A549 (cell line): ENCODE data around the gene SCNM1. TPM values are rescaled to one million over a fixed set of nuclear protein-coding genes. Genes with fewer than 3 reads are reported as not detected.
A peak's percentile ranks its signal among the peaks of the same experiment; 100 is the strongest.

Experiments used
- ATAC-seq, 2 experiments: fragments of 200-7000 bp in 1 of 2; fragments of >200 bp in 1 of 2; cut with Nextera tagmentation in 1 of 2; cut with Tn5 transposase in 1 of 2; 3 replicates each; pipeline versions ENCODE4 v1.8.0 to v1.9.1; 2018 to 2020; ENCODE audit warnings: mild to moderate bottlenecking in 1 of 2, moderate library complexity in 1 of 2
- CTCF ChIA-PET: fragments of 300-600 bp; sonication (Branson Sonifier 250); formaldehyde crosslinking; extraction: SDS; loops from one replicate; lab custom pipeline; 2021; ENCODE audit warnings: antibody characterized with exemption, inconsistent platforms; lab: Yijun Ruan, JAX
- POLR2A ChIA-PET: fragments of 350-600 bp; formaldehyde crosslinking; extraction: SDS; loops from one replicate; lab custom pipeline; 2021; ENCODE audit warnings: antibody characterized with exemption, inconsistent platforms; lab: Yijun Ruan, JAX
- DNase-seq, 2 experiments: peaks; one replicate each; pipeline versions ENCODE4 v3.0.0 to v3.0.0-alpha.2; 2011 to 2016; ENCODE audit warnings: low read depth in 1 of 2, low spot score in 1 of 2
- FAIRE-seq: peaks from 2 replicates; lab custom pipeline; 2011; peaks lifted over from hg19 to GRCh38; lab: Jason Lieb, UNC
- H3K27ac ChIP-seq, 2 experiments: fragments of >200 bp; sonication (Bioruptor Twin); formaldehyde crosslinking; 3 replicates each; pipeline ENCODE4 v1.5.1; 2016 to 2017
- H3K4me1 ChIP-seq: fragments of >200 bp; sonication (Bioruptor Twin); formaldehyde crosslinking; 3 replicates; pipeline ENCODE4 v1.6.1; 2016
- H3K4me2 ChIP-seq: fragments of >200 bp; sonication (Bioruptor Twin); formaldehyde crosslinking; 3 replicates; pipeline ENCODE4 v1.6.1; 2016
- H3K4me3 ChIP-seq: fragments of >200 bp; sonication (Bioruptor Twin); formaldehyde crosslinking; 3 replicates; pipeline ENCODE4 v1.5.1; 2016
- H3K9me3 ChIP-seq: fragments of >200 bp; sonication (Bioruptor Twin); formaldehyde crosslinking; 3 replicates; pipeline ENCODE4 v1.6.1; 2016
- ATOH8 ChIP-seq: fragments of 250-450 bp; sonication (Bioruptor Pico); IDR thresholded peaks from 2 replicates; pipeline ENCODE4 v1.5.0; 2020; ENCODE audit warnings: low read depth, mild to moderate bottlenecking, moderate library complexity
- BCL3 ChIP-seq: fragments of >200 bp; sonication (Bioruptor Twin); formaldehyde crosslinking; IDR thresholded peaks from 3 replicates; pipeline ENCODE4 v1.6.1; 2016
- CEBPB ChIP-seq, 2 experiments: fragments of >200 bp in 1 of 2; sonication (Bioruptor Twin) in 1 of 2; formaldehyde crosslinking in 1 of 2; IDR thresholded peaks; 2 replicates each; pipeline ENCODE4 v1.6.1; 2012 to 2016
- CHD2 ChIP-seq: fragments of 150-350 bp; IDR thresholded peaks from 2 replicates; pipeline ENCODE4 v1.6.1; 2014; ENCODE audit warnings: low read length; ENCODE audit not compliant: partially characterized antibody
- E2F6 ChIP-seq: IDR thresholded peaks from 2 replicates; pipeline ENCODE4 v1.6.1; 2012; ENCODE audit warnings: low read depth, borderline replicate concordance
- EHMT2 ChIP-seq: fragments of 200-600 bp; sonication (generic); IDR thresholded peaks from 2 replicates; pipeline ENCODE4 v1.6.1; 2016; ENCODE audit warnings: antibody characterized with exemption, low read depth, mild to moderate bottlenecking, moderate library complexity
- ELK1 ChIP-seq: fragments of 150-350 bp; IDR thresholded peaks from 2 replicates; pipeline ENCODE4 v1.6.1; 2014; ENCODE audit warnings: low read depth, mild to moderate bottlenecking, low read length
- ESRRA ChIP-seq: fragments of 150-350 bp; IDR thresholded peaks from 2 replicates; pipeline ENCODE4 v1.6.1; 2014; ENCODE audit warnings: mild to moderate bottlenecking, low read length, borderline replicate concordance
- FOSB ChIP-seq: fragments of 250-450 bp; sonication (Bioruptor Pico); IDR thresholded peaks from 2 replicates; pipeline ENCODE4 v1.5.0; 2020; ENCODE audit warnings: mild to moderate bottlenecking, moderate library complexity
- HDAC2 ChIP-seq: fragments of 200-600 bp; sonication (generic); IDR thresholded peaks from 2 replicates; pipeline ENCODE4 v1.6.1; 2016
- HOXB13 ChIP-seq: fragments of 250-450 bp; sonication (Bioruptor Pico); IDR thresholded peaks from 2 replicates; pipeline ENCODE4 v1.5.0; 2020; ENCODE audit warnings: low read depth, mild to moderate bottlenecking, moderate library complexity
- MAZ ChIP-seq: fragments of 150-350 bp; IDR thresholded peaks from 2 replicates; pipeline ENCODE4 v1.6.1; 2014; ENCODE audit warnings: antibody characterized with exemption, low read depth, low read length, borderline replicate concordance
- MYC ChIP-seq: IDR thresholded peaks from 2 replicates; pipeline ENCODE4 v1.6.1; 2012; ENCODE audit warnings: mild to moderate bottlenecking, inconsistent platforms, low read length, improper control_type of control experiment, borderline replicate concordance
- NPAS2 ChIP-seq: fragments of 250-450 bp; sonication (Bioruptor Pico); IDR thresholded peaks from 2 replicates; pipeline ENCODE4 v1.8.0; 2022; ENCODE audit warnings: mild to moderate bottlenecking, moderate library complexity, borderline replicate concordance
- NR3C1 ChIP-seq: fragments of >200 bp; sonication (Bioruptor Twin); formaldehyde crosslinking; IDR thresholded peaks from 3 replicates; pipeline ENCODE4 v1.6.1; 2017
- PHF8 ChIP-seq: fragments of 200-600 bp; sonication (generic); IDR thresholded peaks from 2 replicates; pipeline ENCODE4 v1.6.1; 2016; ENCODE audit warnings: low read depth, mild to moderate bottlenecking, antibody characterized with exemption, moderate library complexity, borderline replicate concordance
- POLR2A ChIP-seq: IDR thresholded peaks from 2 replicates; pipeline ENCODE4 v1.6.1; 2012; ENCODE audit warnings: mild to moderate bottlenecking, low read length
- RAD21 ChIP-seq, 2 experiments: fragments of >200 bp in 1 of 2; sonication (Bioruptor Twin) in 1 of 2; formaldehyde crosslinking in 1 of 2; IDR thresholded peaks in 1 of 2; conservative IDR thresholded peaks in 1 of 2; 2 replicates in 1 of 2; 3 replicates in 1 of 2; pipeline ENCODE4 v1.6.1; 2012 to 2018; ENCODE audit warnings: inconsistent platforms in 1 of 2
- REST ChIP-seq: fragments of 200-600 bp; sonication (generic); IDR thresholded peaks from 2 replicates; pipeline ENCODE4 v1.6.1; 2016; ENCODE audit warnings: antibody characterized with exemption, mild to moderate bottlenecking, moderate library complexity
- SMC3 ChIP-seq: fragments of >200 bp; sonication (Bioruptor Twin); formaldehyde crosslinking; IDR thresholded peaks from 3 replicates; pipeline ENCODE4 v1.6.1; 2018; ENCODE audit warnings: inconsistent platforms
- TFCP2L1 ChIP-seq: fragments of 250-450 bp; sonication (Bioruptor Pico); IDR thresholded peaks from 2 replicates; pipeline ENCODE4 v1.5.0; 2021; ENCODE audit warnings: mild to moderate bottlenecking
- USF2 ChIP-seq: fragments of 450-650 bp; IDR thresholded peaks from 2 replicates; pipeline ENCODE4 v1.6.1; 2014; ENCODE audit warnings: antibody characterized with exemption
- WGBS: methylation state at CpG from one replicate; pipeline ENCODE4 v1.1.6; 2017; ENCODE audit errors: missing lambda C conversion rate; 5-methylcytosine and 5-hydroxymethylcytosine counted together
- polyA plus RNA-seq, 4 experiments: library from polyadenylated mRNA; depleted of rRNA in 3 of 4; stranded (reverse); fragments of >200 nt; fragmentation: RNase III in 1 of 4; extraction: RNeasy Plus Mini Kit Qiagen cat#74134 plus additional on column Dnase treatment in 1 of 4; gene quantifications; 2 replicates in 3 of 4; 3 replicates in 1 of 4; pipeline ENCODE4 v1.2.3, GENCODE V29; 2011 to 2017

SCNM1 gene
- polyA plus RNA-seq, 2 of the 4 experiments (the other 2 are of a cell fraction), result 27.9 to 30.9 TPM

- TF ChIP-seq REST (peak; percentile 51; the same call in 1 of the 2 replicates), E2F6 (peak; percentile 70), SMC3 (no peak), ELK1 (peak; percentile 87), RAD21 (conservative IDR thresholded peaks at IDR 0.05 in 1 of 2, IDR thresholded peaks at IDR 0.05 in 1 of 2) (no peak), EHMT2 (no peak), HDAC2 (no peak)
- TF ChIP-seq, all 56 proteins: peak for 10
Observed at GRCh38 chr1:151165738-151166504, at the start of gene SCNM1, which contains the start of gene LYSMD1 (continued).

GRCh38 chr1:151124763-151125403, 41.1 kb upstream of the SCNM1 start:
- Histone ChIP-seq H3K4me3 (no peak overlapping the region), H3K9me3 (no peaks in the 10 kb centered on the region)
- FAIRE-seq (no peak), DNase-seq (no peak)
- POLR2A ChIA-PET, result no interaction called here
- TF ChIP-seq PHF8, result no peak
- no peak for TF ChIP-seq MAZ
- TF ChIP-seq ATOH8, result no peak
- no peak for TF ChIP-seq HOXB13 (CRISPR knock-in tag)
- no peak for TF ChIP-seq FOSB (CRISPR knock-in tag)
- TF ChIP-seq NR3C1, result no peak
- no peak for TF ChIP-seq ESRRA
- no peak for TF ChIP-seq BCL3
- TF ChIP-seq TFCP2L1 (CRISPR knock-in tag), result no peak
- TF ChIP-seq CEBPB (IDR thresholded peaks at IDR 0.05), result no peak
- no peak for TF ChIP-seq NPAS2 (CRISPR knock-in tag)
- no peak for TF ChIP-seq MYC
- TF ChIP-seq USF2, result no peak
- TF ChIP-seq CHD2, result no peak
- no peak for TF ChIP-seq SMC3
- TF ChIP-seq POLR2A, result no peak
- TF ChIP-seq, all 56 proteins: peak for 0
- ATAC-seq, result no peak
- CTCF ChIA-PET, result interaction anchor here (1.3 to 2.4 kb wide), 3 partner anchors 25 to 32 kb away, joined by 4 to 7 read pairs (median 5); partner anchors contain the start of gene TNFAIP8L2
- Histone ChIP-seq H3K4me2 (no peak overlapping the region), H3K27ac (no peak overlapping the region), H3K4me1 (no peaks in the 10 kb centered on the region)
- 75% methylated on average over 5 of the region's 5 CpGs for WGBS
